Activated CD4-positive, alpha-beta T cell treated with anti-CD3 and anti-CD28 coated beads, Interleukin-2, amount 50 U/mL, for 24 hours (primary cell): ENCODE results near the gene WASF3.

Source experiments
- DNase-seq, 2 donors: peaks; one replicate each; pipeline ENCODE4 v3.0.0-alpha.2; 2020; ENCODE audit warnings: low read depth in 1 of 2, low spot score in 1 of 2

Gene WASF3

DNA sequence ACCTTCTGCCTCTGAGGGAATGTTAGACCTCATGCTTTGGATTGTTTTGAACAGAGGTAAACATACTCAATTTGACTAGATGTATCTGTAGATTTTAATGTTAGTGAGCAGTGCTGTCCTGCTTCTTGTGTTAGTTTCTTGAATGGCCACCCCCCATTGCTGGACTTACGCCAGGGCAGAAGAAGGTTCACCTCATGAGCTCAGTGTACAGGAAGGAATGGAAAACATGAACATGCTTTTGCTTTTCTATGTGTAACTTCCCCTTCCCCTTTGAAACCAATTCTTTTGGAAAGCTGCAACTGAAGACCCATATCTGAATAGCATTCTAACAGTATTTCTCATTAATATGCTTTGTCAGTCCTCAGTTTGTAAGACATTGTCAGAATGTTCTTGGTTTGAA is 32.3 kb downstream of the WASF3 start:
- DNase-seq: no peak

DNA sequence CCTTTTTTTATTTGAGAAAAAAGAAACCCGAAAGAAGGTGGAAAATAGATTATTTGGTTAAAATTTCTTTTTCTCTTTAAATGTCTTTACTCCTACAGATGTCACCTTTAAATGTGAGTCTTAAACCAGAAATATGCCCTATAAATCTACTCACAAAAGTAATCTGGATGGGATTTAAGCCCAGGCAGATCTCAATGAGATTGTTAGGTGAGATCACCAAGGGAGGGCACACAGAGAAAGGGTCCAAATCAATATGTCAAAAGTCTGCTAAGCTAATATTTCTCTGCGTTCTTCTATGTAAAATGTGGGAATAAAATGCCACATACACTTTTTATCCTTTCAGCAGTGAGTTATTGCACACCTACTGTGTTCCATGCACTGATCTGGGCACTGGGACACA is 32.9 kb downstream of the WASF3 start:
- DNase-seq: no peak

DNA sequence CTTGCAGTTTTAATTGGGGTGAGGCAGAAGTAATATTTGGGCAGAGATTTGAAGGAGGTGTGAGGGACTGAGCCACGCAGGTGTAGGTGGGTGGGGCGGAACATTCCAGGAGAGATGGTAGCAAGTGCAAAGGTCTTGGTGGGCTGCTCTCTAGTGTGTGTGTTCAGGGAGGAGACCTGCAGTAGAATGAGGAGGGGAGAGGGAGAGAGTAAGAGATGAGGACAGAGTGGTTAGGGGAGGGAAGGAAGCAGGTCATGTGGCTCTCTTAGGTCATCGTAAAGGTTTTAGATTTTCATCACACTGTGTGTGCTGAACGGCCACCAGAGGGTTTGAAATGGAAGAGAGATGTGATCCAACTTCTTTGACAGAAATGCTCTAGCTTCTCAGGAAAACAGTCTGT is 33.5 kb downstream of the WASF3 start:
- no peak for DNase-seq

DNA sequence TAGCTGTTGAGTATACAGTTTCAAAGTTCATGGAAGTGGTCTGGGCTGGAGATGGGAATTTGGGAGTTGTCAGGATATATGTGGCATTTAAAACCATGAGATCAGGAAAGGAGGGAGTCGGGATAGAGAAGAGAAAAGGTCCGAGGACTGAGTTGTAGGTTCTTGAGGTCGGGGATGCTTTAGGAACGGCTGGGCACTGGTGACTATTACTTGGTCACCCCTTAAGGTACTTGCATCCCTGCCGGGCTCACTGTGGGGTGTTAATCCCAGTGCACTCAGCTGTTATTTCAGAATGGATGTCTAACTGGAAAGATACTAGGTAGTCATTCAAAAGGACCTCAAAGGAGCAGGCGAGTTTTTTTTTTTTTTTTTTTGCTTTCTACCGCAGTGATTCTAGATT is 34.2 kb downstream of the WASF3 start:
- DNase-seq: no peak

DNA sequence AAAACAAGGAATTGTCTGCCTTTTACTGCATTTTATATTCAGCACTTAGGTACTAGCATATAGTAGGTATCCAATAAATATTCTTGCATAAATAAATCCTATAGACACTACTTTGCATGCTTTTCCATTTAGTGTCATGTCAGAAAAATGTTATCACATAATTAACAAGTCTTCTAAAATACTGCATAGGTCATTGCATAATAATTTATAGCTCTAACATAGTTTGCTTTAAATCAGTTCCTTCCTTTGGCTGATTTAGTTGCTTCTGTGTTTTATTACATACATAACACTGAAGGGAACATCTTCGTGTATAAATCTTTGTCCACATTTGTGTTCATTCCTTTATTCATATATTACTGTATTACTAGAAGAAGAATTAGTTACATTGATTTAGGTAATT is 36.2 kb downstream of the WASF3 start:
- no peak for DNase-seq

DNA sequence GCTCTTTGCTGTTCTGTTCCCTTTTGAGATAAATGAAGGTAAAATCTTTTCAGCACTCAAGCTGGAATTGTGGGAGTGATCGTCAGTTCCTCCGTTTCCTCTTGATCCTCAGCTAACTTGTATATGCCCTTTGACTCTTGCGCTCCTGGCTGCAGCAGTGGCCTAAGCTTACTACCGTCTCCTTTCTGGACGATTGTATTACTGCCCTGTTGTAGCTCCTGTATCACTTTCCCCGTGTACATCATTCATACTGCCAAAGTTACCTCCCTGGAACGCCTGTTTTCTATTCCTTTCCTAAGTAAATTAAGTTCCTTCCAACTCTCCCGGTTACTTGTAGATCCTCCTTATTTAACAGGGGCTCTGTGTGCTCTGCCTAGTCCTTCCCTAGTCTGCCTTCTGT is 36.9 kb downstream of the WASF3 start:
- no peak for DNase-seq

DNA sequence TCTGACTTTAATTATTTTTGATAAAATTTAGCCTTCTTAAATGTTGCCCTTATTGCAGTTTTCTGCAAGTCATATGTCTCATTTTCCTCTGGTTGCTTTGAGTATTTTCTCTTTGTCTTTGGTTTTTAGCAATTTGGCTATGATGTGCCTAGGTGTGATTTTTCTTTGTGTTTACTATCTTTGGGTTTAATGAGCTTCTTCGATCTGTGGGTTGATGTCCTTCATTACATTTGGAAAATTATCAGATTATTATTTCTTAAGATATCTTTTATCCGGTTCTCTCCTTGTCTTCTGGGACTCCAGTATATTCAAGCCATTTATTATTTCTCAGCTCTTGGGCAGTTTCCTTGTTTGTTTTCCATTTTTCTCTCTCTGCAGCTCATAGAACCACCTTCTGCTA is 39.0 kb downstream of the WASF3 start:
- no peak for DNase-seq

DNA sequence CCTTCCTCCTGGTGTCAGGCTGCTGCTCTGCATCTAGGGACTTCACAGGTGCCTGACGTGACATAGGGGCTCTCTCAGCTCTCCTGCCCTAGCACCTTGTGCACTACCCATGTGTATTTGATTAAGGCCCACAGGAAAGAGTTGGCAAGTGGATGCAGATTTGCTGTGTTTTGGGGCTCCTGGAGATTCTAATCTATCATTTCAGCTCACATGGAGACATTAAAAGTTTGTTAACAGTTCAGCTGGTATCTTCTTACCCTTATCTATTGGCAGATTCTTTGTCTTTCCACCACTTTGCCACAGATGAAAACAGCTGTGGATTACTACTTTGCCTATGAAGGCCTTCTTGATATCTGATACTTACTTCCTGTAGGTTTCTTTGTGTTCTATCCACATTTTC is 41.9 kb downstream of the WASF3 start:
- no peak for DNase-seq

DNA sequence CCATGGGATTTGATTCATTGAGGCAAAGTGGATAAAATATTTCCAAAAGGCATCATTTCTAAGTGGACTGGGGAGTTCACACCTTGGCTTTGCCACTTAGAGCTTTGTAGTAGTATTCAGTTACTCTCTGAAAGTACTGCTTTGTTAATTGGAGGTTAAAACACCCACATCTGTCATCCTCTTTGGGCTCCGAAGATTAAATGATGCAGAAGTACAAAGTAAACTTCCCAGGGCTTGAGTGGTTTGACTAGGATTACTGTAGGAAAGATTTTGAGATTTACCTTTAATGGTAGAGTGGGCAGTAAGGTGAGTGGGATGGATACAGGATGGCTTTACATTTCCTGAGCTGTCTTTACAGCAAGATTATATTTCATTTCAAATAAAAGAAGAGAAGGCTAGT is 42.4 kb downstream of the WASF3 start:
- DNase-seq: no peak

DNA sequence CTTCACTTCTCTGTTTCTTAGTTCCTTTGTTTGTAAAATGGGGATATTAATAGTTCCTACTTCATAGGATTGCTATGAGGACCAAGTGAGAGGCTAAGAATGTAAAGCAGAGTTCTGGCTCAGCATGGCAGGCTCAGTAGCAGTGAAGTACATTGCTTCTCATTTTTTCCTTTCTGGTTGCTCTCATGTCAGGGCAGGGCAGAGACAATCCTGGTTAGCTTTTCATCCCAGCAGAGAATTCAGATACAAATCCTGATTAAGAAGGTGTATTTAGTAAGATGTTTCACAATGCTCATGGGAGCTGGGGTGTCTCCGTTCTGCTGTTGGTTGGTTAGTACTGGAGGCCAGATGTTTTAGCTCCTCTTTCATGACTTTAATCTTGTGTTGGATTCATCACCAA is 42.9 kb downstream of the WASF3 start:
- DNase-seq: no peak

DNA sequence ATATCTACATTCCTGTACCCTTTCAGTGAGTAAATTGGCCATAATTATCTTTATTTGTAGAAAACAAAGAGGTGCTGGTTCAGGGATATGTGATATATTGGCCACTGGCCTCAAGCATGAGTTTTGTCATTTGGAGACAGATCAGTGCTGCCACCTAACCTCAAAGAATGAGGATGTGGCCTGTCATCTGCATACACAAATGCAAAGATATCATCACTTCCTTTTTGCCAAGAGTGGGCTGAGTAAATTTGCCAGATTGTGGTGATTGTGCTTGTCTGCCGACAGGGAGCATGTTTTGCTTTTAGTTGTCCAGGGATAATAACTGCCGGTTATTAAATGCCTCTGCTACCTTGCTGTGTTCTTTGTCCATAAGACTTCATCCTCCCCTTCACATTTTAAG is 44.2 kb downstream of the WASF3 start:
- DNase-seq: no peak

DNA sequence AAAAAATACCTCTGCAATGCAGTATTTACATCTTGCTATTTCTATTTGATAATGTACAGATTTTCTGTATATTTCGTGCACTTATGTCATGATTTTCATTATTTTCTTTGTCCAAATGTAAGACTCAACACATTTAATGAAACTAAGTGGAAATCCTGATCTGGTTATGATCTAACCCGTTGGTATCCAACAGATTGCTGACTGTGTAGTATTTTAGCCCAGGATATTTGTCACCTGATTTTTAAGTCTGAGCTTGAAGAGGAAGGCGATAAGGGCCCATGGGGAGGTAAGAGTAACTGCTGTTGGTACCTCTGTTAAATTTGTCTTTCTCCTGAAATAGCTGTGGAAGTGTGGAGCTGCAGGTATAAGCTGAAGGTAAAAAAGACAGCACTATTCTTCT is 45.3 kb downstream of the WASF3 start:
- DNase-seq: no peak

DNA sequence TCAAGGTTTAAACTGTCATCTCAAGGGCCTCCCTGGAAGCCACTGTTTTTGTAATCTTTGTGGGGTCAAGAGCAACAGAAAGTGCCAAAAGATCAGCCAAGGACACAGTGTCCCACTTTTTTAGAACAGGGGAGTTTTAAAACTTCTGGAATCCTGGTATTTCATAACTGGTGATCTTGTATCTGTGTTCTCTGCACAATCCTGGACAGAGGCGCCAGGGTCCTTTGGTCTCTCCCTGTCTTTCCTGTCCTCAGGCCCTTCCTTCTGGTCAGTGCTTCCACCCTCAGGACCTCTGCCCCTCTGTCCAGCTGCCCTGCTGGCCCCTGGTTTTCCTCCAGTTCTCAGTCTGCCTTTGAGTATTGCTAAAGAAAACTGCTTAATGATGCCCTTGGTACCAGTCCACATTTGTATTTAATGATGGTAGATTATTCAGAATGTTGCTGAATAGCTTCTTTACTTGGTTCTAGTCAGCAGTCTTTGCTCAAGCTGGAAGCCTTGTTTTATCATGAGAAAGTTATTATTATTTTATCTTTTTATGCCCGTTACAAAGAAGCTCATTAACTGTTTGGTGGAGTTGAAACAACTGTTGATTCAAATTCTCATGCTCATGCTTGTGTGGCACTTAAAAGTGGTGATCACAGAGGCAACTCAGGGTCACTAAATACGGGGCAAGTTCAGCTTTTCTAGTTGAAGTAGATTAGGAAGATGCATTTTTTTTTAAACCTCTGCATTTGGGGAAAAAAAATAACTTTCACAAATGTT is 47.5 kb downstream of the WASF3 start:
- no peak for DNase-seq

DNA sequence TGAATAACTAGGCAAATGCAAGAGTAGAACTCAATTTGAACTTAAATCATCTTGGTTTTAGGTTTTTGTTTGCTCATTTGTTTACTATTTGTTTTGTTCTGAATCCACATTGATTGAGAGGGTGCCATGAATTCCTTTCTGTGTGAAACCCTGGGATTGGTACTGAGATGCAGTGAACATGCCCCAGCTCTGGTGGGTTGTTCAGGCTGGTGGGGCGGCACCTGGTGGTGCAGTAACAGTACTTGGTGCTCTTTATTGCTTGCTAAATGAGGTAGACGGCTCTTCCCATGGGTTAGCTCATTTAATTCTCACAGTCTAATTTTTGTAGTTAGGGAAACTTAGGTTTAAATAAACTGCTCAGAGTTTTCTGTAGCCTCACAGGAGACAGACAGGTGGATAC is 48.4 kb downstream of the WASF3 start:
- no peak for DNase-seq

DNA sequence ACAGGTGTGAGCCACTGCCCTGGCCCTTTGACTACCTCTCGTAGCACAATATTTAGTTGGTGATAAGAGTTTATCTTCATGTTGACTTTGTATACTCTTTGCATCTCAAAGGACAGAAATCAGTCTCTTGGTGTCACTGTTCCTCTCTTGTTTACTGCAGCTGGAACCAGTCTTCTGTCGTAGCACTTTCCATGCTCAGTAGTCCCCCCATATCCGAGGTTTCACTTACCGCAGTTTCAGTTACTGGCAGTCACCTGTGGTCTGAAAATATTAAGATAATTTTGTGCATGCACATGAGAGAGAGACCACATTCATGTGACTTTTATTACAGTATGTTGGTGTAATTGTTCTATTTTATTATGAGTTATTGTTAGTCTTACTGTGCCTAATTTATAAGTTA is 49.1 kb downstream of the WASF3 start:
- DNase-seq: no peak

DNA sequence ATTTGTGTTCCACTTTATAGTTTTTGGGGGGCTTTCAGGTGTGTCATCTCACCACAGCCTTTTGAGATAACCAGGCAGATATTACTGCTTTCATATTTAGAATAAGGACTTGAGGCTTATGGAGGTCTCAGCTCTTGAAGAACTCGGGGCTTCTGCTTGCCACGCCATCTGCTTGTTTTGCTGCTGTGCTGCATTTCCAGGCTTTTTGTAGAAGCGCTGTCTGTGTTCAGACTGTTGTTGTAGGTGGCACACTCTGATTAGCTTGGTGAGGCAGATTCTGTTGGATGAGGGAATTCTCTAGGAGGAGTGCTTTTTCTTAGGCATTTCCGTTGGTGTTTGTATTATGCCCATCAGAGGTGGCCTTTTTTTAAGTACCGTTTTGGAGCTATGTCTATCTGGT is 57.2 kb downstream of the WASF3 start:
- no peak for DNase-seq

DNA sequence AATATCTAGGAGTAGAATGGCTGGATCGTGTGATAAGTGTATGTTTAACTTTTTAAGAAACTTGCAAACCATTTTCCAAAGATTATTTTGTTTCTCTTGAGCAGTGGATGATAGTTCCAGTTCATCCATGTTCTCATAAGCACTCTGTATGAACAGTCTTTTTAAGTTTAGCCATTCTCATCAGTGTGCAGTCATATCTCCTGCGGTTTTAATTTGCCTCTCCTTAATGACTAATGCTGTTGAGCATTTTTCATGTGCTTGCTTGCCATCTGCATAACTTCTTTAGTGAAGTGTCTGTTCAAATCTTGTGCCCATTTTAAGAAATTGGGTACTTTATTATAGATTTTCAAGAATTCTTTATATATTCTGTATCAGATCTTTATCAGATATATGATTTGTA is 58.6 kb downstream of the WASF3 start:
- no peak for DNase-seq

DNA sequence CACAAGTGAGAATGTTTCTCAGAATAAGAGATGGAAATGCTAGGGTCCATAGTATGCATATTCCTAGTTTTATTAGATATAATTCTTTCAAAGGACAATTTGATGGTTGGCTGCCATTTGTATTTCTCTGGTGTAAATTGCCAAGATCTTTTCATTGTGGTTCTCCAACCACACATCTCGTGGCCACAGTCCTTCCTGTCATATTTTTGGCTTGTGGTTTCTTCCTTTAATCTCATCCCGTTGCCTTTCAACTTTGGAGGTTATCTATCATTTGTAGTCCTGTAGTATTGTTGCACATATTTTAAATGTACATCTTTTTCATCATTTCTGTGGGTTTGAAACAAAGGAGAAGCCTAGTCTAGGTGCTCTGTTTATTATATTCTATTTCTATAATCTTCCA is 61.2 kb downstream of the WASF3 start:
- no peak for DNase-seq

DNA sequence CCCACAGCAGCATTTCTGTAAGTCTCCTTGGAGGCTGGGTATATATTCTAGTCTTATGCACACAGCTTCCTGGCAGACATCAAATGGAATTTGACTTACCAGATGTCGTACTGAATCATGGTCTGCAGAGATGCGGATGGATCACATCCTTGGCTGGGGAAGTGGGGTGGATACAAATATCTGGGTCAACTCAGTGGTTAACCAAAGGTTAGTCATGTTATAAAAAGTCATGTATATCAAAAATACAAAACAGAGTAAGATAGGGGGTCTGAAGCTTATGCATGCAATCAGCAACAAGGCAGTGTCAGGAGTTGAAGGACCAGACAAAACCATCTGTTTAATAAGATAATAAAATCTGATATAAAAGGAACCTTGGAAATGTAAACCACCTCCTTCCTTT is 61.9 kb downstream of the WASF3 start:
- no peak for DNase-seq

DNA sequence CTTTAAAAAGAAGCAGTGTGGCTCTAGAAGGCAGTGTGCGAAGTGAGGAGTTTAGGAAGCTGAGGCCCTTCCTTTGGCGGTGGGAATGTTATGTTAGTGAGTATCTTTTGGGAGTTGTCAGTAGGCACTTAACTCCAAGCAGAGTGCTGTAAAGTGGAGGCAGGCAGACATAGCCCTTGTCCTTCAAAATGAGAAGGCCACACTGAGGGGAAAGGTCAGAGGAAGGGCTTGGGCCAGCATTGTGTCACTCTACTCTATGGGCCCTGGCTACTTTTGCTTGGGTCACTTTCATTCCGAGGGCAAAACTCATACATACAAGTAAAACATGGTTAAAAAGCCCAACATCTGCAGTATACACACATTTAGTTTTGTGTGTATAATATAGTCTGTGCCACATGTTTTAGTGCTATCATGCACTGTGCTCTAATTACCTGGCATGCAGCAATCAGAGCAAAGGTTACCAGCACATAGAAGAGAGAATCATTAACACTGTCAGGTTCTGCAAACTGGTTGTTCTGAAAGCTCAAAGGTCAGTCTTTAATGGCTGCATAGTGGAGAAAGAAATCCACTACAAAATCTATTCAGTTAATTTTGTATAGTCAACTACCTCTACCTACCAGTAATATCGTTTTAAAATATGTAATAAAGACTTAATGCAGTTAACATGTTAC is 64.4 kb downstream of the WASF3 start:
- DNase-seq: no peak

DNA sequence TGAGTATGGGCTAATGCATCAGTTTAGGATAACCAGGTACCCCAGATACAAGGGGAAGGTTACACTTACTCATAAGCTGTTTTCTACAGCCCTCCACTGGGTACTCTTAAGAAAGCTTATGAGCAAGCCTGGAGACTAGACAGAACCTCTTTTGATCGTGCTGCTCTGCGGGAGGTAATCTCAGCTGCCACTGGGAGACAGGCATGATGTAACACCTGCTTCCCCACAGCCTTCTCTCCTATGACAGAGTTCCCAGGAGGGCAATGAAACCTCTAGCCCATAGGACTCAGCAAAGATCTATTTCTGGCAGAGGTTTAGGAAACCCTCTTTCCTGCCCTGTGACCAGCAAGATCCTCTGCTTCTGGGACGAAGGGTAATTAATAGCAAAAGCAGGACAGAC is 65.6 kb downstream of the WASF3 start:
- no peak for DNase-seq

DNA sequence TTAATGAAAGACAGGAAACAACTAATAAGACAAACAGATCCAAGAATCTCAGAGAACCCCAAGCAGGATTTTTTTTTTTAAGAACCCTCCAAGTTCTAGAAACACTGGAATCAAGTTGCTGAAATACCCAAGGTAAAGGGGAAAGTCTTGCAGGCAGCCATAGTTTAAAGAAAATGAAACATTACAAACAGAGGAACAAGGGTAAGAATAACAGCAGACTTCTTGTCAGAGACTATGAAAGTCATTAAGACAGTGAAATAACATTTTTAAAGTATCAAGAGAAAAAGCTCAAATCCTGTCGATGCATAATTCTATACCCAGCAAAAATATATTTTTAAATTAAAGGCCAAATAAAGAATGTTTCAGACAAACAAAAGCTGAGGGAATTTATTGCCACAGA is 67.1 kb downstream of the WASF3 start:
- DNase-seq: no peak

DNA sequence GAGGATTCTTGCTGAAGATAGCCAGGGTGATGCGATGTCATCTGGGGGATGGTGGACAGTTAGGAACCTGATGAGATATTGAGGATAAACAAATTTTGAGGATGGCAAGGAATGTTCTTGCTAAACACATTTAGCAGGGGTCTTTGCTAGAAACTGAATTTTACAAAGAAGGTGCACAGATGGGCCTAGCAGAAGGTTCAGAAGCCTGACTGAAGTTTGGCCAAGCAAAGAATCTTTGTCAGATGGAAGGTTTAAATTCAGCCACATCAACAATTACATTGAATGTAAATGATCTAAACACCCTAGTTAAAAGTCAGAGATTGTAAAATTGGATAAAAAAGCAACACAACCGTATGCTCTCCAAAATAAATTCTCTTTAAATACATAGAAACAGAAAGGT is 68.8 kb downstream of the WASF3 start:
- DNase-seq: no peak
